ENCODE results near the gene GTF2A2. TPM values are rescaled to one million over a fixed set of nuclear protein-coding genes. Genes with fewer than 3 reads are reported as not detected.

Gene GTF2A2
- total RNA-seq, 1 experiment from 2014 or later = 81.6 TPM

DNA sequence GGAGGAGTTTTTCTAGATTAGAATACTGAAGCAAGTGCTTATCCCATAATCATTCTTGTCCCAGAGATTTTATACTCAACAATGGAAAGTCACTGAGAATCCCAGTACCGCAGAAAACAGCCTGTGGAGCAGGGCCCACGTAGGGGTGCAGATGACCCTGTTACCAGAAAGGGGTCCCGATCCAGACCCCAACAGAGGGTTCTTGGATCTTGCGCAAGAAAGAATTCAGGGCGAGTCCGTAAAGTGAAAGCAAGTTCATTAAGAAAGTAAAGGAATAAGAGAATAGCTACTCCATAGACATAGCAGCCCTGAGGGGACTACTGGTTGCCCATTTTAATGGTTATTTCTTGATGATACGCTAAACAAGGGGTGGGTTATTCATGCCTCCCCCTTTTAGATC lies 43.2 kb downstream of the GTF2A2 start:
- DNase-seq (ENCODE audit: low spot score) = no peak
- in situ Hi-C loops (cut with HindIII; ENCODE audit: low sequenced_read_pairs) = no loop called here

DNA sequence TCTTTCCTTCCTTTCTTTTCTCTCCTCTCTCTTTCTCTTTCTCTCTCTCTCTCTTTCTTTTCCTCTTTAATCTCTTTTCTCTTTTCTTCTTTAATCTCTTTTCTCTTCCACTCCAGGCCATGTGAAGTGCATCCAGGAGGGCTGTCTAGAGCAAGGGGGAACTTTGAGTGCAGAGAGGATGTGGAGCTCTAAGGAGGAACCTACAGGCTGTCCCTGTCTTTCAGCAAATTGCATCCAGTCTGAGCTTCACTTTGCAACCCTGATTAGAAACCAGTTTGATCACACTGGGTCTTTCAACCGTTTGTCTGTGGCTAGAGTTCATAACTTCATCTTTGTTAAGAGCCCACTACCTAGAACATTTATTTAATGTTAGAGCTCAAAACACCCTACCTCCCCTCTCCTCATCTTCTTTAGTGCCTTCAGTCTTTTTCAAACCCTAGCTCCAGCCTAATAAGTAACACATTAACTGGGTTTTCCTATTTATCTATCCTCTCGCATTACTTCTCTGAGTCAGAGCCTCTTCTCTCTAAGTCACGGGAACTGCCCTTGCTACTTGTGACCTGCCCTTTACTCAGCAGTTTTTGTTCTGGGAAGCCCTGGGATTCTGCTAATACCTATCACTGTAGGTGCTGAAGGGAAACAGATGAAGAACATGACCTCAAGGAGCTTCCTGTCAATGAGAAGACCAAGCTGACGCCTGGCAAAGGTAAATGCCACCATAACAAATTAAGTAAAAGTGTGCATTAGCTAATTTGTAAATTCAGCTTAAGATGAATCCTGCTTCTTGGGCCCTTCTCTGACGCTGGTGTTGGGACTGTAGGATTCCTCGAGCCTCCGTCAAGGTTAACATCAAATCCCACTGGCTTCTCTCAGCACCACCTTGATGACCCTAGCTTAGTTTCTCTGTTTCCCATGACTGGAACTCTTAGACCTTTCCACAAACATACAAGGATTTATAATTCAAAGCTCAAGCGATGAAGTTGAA lies 45.7 kb downstream of the GTF2A2 start, which contains the start of gene GCNT3:
Gene GCNT3 (plus strand): TSS at position 508 of the 985 bp plus-strand sequence. CDS start 6,456 bp downstream, outside the sequence.
- DNase-seq (ENCODE audit: low spot score) = no peak
- in situ Hi-C loops (cut with HindIII; ENCODE audit: low sequenced_read_pairs) = no loop called here

DNA sequence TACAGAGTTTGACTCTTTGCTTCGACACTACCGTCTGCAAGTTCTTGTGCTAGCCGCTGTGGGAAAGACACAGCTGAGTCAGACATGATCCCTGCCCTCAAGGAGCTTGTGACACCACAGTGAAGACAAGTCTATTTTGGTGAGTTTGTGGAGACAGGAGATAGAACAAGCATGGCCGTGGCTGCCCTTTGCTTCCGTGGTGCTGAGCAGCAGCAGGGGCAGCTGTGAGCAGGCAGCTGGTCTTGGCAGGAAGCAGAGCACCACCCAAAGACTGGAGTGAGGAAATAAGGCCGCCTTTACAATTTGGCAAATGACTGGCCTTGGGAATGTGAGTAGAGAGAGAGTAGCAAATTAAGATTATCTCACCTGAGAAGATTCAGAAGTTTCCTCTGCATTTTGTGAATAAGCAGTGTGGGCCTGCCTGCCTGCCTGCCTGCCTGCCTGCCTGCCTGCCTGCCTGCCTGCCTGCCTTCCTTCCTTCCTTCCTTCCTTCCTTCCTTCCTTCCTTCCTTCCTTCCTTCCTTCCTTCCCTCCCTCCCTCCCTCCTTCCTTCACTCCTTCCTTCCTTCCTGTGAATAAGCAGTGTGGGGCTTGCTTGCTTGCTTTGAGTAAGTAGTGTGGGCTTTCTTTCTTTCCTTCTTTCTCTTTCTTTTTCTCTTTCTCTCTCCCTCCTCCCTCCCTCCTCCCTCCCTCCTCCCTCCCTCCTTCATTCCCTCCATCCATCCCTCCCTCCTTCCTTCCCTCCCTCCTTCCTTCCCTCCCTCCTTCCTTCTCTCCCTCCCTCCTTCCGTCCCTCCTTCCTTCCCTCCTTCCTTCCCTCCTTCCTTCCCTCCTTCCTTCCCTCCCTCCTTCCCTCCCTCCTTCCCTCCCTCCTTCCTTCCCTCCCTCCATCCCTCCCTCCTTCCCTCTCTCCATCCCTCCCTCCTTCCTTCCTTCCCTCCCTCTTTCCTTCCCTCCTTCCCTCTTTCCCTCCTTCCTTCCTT lies 47.3 kb downstream of the GTF2A2 start:
- DNase-seq (ENCODE audit: low spot score) = no peak

DNA sequence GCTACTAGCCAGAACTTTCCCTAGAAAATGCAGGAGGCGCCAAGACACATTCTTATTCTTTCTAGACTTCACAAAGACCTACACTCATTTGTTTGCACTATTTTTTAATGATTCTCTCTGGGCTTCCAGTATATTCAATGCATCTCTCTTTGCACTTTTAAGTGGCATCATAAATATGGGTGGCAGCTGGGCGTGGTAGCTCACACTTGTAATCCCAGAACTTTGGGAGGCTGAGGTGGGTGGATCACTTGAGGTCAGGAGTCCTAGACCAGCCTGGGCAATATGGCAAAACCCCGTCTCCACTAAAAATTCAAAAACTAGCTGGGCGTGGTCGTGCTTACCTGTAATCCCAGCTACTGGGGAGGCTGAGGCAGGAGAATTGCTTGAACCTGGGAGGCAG lies 51.3 kb downstream of the GTF2A2 start:
- DNase-seq (ENCODE audit: low spot score) = no peak
- in situ Hi-C loops (cut with HindIII; ENCODE audit: low sequenced_read_pairs) = no loop called here

More for the DNA sequence above, 47.3 kb downstream of the GTF2A2 start:
- in situ Hi-C loops (cut with HindIII; ENCODE audit: low sequenced_read_pairs) = no loop called here

DNA sequence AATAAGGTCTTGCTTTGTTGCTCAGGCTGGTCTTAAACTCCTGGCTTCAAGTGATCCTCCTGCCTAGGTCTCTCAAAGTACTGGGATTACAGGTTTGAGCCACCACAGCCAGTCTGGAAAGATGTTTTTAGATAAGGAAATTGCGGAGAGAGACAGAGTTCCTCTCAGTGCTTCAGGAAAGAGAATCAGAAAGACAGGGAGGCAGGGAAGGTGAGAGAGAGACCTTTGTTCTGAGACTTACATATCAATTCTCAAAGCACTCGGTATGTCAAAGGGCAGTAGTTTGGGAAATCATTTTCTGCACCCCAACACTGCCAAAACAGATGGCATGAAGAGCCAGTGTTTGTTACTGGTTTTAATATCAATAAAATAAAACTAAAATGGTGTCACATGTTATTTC lies 58.9 kb downstream of the GTF2A2 start:
- in situ Hi-C loops (cut with HindIII; ENCODE audit: low sequenced_read_pairs) = no loop called here
- no peak for DNase-seq (ENCODE audit: low spot score)

DNA sequence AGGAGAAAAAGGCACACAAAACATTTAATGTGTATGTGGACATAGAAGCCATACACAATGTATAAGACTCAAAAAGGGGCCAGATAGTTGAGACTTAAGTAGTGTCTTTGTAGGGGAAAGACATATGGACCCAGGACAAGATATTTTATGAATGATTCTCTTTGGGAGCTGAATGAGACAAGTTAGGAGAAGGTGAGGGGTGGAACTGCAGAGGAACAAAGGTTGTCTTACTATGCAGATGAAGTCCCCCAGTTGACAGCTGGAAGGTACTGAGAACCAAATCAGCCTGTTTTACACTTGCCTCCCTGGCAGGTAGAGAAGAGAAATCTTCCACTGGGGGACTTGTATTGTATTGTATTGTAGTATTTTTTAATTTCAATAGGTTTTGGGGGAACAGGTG lies 60.7 kb downstream of the GTF2A2 start:
- in situ Hi-C loops (cut with HindIII; ENCODE audit: low sequenced_read_pairs) = no loop called here
- DNase-seq (ENCODE audit: low spot score) = no peak

DNA sequence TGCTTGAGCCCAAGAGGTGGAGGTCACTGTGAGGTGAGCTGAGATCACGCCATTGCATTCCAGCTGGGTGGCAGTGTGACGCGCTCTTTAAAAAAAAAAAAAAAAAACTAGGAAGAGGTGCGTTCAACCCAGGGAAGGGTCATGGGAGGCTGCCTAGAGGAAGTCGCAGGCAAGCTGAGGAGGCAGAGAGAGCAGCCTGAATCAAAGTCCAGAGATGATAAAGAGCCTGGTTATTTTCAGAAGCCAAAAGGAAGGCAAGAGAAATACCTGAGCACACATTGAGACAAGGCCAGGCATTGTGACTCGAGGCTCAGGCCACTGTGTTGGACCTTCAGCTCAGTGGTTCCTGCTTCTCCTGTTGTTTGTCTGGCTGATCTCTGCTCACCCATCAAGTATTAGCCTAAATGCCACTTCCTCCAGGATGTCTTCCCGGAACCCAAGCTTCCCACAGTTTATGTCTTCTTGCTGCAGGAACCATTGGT lies 61.8 kb downstream of the GTF2A2 start:
- in situ Hi-C loops (cut with HindIII; ENCODE audit: low sequenced_read_pairs) = no loop called here

DNA sequence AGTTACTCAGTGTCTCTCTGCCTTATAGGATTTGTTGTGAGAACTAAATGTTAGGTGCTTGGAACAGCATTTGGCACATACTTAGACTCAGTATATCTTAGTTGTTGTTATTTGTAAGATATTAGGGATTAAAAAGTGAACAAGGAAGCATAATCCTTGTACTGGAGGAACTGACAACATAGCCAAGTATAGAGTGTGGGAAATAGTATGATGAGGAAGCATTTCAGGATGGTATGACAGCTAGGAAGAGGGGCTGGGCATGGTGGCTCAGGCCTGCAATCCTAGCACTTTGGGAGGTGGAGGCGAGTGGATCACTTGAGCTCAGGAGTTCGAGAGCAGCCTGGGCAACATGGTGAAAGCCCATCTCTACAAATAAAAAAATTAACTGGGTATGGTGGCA lies 62.3 kb downstream of the GTF2A2 start:
- in situ Hi-C loops (cut with HindIII; ENCODE audit: low sequenced_read_pairs) = no loop called here
- no peak for DNase-seq (ENCODE audit: low spot score)

More for the DNA sequence above, 61.8 kb downstream of the GTF2A2 start:
- no peak for DNase-seq (ENCODE audit: low spot score)

DNA sequence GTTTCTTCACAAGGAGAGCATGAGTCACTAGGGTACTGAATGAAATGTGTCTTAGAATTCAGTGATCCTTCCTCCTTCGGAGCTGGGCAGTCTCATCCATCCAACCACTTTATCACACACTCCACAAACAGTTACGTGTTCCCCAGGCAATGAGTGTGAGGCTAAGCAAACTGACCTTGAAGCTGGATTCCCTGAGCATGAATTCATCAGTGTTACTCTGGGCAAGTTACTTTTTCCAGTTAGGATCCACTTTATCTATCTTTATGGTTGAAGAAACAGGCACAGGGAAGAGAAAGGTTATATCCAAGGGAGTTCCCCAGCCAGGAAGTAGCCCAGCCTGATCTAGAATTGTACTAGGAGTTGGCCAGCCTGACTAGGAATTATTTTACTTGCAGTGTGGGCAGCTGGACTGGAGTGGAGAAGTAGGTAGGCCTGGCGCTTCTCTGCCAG lies 62.8 kb downstream of the GTF2A2 start:
- in situ Hi-C loops (cut with HindIII; ENCODE audit: low sequenced_read_pairs) = no loop called here
- no peak for DNase-seq (ENCODE audit: low spot score)

DNA sequence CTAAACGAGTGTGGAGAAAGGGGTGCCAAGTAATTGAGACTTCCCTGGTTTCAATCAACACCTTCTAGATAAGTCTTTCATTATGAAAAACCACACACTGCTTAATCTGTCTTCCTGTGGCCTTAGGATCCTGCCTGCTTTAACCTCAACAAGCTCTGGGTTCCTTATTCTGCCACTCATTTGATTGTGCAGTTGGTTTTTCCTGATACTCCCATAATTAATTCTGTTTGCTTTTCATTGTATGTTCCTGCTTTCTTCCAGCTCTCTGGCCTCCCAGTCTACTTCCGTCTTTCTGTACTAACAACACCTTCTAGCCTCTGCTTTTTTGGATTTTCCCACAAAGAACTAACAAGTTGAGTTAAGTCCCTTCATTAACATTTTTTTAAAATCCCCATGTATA lies 66.0 kb downstream of the GTF2A2 start:
- no peak for DNase-seq (ENCODE audit: low spot score)
- in situ Hi-C loops (cut with HindIII; ENCODE audit: low sequenced_read_pairs) = no loop called here

DNA sequence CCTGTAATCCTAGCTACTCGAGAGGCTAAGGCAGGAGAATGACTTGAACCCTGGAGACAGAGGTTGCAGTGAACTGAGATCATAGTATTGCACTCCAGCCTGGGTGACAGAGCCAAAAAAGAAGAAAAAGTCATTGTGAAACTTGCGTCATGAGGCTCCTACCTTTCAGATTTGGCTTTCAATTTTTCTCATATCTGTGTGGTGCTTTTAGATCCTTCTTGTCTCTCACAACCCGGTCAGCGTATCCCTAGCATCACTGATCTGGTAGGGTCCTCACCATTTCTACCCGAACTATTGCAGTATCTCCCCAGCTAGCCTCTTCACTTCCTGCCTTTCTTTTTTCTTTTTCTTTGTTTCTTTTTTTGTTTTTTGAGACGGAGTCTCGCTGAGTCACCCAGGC lies 67.3 kb downstream of the GTF2A2 start:
- no peak for DNase-seq (ENCODE audit: low spot score)
- in situ Hi-C loops (cut with HindIII; ENCODE audit: low sequenced_read_pairs) = no loop called here

Other genes with a start within 250 kb of the GTF2A2 start
- gene FAM81A, start 219.3 kb downstream of the GTF2A2 start, total RNA-seq (2014; rRNA removed; shearing (Covaris generic)) = not detected in 2 replicates
- gene GCNT3, start 45.7 kb downstream of the GTF2A2 start, total RNA-seq (2014; rRNA removed; shearing (Covaris generic)) = not detected in 2 replicates
- 38.0 and 66.2 TPM in 2 replicates for gene BNIP2, start 31.8 kb upstream of the GTF2A2 start, total RNA-seq (2014; rRNA removed; shearing (Covaris generic))

All from G401 (cell line).